ENCODE results near the gene CLDN1. TPM values are rescaled to one million over a fixed set of nuclear protein-coding genes. Genes with fewer than 3 reads are reported as not detected.

Gene CLDN1
- polyA plus RNA-seq, 1 donor from 2014 or later = 1.3 TPM

DNA sequence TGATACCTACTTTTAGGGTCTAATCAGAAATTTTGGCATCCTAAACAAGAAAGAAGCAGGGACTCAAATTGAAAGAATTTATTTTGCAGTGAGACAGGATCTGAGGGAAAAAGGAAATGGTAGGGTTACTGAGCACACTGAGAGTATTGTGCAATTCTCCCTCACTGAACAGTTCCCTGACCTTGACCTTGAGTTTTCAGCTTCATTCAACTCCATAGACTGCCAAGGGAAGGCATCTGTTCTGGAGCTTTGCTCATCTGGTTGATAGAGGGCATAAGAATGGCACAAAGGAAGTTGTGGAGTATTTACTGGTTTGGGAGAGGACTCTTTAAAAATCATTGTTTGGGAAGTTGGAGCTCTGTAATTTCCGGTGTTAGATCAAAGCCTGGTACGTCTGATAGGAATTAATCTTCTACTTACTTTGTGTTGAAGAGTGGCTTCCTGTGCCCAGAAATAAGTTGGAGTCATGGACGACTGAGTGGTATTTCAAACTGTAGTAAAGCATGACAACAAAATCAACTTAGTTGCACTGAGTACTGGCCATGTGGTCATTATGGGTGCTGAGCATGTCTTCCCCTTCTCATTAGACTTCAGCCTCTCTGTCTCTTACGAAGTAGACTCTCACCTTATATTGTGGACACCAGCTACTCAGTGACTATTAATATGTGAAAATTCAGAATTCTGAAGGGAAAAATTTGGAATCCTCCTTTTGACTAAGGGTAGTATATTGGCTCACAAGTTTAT lies 40.8 kb downstream of the CLDN1 start:
- Histone ChIP-seq H2AFZ (ENCODE audit: low read depth, low read length) (no peak overlapping the region), H3K27ac (ENCODE audit: low read length) (no peak overlapping the region), H3K4me2 (ENCODE audit: low read length) (no peak overlapping the region), H3K36me3 (ENCODE audit: insufficient read depth, low read length) (no peaks in the 10 kb centered on the region), H3F3A (ENCODE audit: insufficient read depth, low read length, poor library complexity, severe bottlenecking) (peaks cover 3% of the 10 kb centered on the region), H3K27me3 (ENCODE audit: insufficient read depth, low read depth, low read length) (no peaks in the 10 kb centered on the region), H3K9me3 (ENCODE audit: low read length) (no peaks in the 10 kb centered on the region), H3K4me3 (ENCODE audit: low read length) (no peak overlapping the region), H3K9ac (ENCODE audit: low read length) (no peak overlapping the region), H3K79me2 (replicated peaks; ENCODE audit: insufficient read depth, low read length) (no peaks in the 10 kb centered on the region), H4K20me1 (ENCODE audit: insufficient read depth) (no peaks in the 10 kb centered on the region), H3K9me2 (ENCODE audit: insufficient read depth, low read length) (no peaks in the 10 kb centered on the region)
- TF ChIP-seq RAD21 (conservative IDR thresholded peaks at IDR 0.05) (no peak), POLR2AphosphoS5 (IDR thresholded peaks at IDR 0.05) (no peak), SMC3 (conservative IDR thresholded peaks at IDR 0.05; ENCODE audit: poor library complexity) (no peak), EZH2 (IDR thresholded peaks at IDR 0.05; ENCODE audit: borderline replicate concordance, insufficient read depth, low read length, poor library complexity, severe bottlenecking) (no peak), MXI1 (conservative IDR thresholded peaks at IDR 0.05; ENCODE audit: poor library complexity, severe bottlenecking) (no peak)
- TF ChIP-seq, protein P1, sequence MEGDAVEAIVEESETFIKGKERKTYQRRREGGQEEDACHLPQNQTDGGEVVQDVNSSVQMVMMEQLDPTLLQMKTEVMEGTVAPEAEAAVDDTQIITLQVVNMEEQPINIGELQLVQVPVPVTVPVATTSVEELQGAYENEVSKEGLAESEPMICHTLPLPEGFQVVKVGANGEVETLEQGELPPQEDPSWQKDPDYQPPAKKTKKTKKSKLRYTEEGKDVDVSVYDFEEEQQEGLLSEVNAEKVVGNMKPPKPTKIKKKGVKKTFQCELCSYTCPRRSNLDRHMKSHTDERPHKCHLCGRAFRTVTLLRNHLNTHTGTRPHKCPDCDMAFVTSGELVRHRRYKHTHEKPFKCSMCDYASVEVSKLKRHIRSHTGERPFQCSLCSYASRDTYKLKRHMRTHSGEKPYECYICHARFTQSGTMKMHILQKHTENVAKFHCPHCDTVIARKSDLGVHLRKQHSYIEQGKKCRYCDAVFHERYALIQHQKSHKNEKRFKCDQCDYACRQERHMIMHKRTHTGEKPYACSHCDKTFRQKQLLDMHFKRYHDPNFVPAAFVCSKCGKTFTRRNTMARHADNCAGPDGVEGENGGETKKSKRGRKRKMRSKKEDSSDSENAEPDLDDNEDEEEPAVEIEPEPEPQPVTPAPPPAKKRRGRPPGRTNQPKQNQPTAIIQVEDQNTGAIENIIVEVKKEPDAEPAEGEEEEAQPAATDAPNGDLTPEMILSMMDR (IDR thresholded peaks at IDR 0.05; ENCODE audit: poor library complexity, severe bottlenecking) = no peak

DNA sequence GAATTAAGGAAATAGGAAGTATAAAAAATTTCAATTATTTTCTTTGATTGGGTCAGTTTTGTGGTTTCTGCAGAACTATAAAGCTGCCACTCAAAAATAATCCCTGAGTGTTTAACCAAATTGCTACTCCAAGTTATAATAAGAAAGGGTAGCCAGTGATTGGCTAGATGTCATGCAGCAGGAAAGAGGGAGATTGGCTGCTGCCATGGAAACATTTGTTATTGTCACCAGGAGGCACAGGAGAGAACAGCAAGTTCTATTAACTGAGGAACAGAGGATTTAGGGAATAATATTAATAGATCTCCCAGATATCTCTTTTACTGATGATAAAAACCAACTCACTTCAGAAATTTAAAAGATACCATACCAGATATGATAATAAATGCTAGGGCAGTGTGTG lies 42.6 kb downstream of the CLDN1 start:
- H2AFZ ChIP-seq (ENCODE audit: low read depth, low read length) = no peak overlapping the region
- no peaks in the 10 kb centered on the region for H3K36me3 ChIP-seq (ENCODE audit: insufficient read depth, low read length)
- no peak overlapping the region for H3K4me3 ChIP-seq (ENCODE audit: low read length)
- H3K9me3 ChIP-seq (ENCODE audit: low read length) = no peaks in the 10 kb centered on the region
- no peak overlapping the region for H3K27ac ChIP-seq (ENCODE audit: low read length)
- no peaks in the 10 kb centered on the region for H3K79me2 ChIP-seq (replicated peaks; ENCODE audit: insufficient read depth, low read length)
- no peak overlapping the region for H3K4me2 ChIP-seq (ENCODE audit: low read length)
- H3F3A ChIP-seq (ENCODE audit: insufficient read depth, low read length, poor library complexity, severe bottlenecking) = peaks cover 3% of the 10 kb centered on the region
- no peaks in the 10 kb centered on the region for H3K9me2 ChIP-seq (ENCODE audit: insufficient read depth, low read length)
- no peak overlapping the region for H3K9ac ChIP-seq (ENCODE audit: low read length)
- H4K20me1 ChIP-seq (ENCODE audit: insufficient read depth) = no peaks in the 10 kb centered on the region
- TF ChIP-seq MXI1 (conservative IDR thresholded peaks at IDR 0.05; ENCODE audit: poor library complexity, severe bottlenecking) (no peak), EZH2 (IDR thresholded peaks at IDR 0.05; ENCODE audit: borderline replicate concordance, insufficient read depth, low read length, poor library complexity, severe bottlenecking) (no peak), EP300 (conservative IDR thresholded peaks at IDR 0.05; ENCODE audit: poor library complexity, severe bottlenecking) (no peak), SMC3 (conservative IDR thresholded peaks at IDR 0.05; ENCODE audit: poor library complexity) (no peak), RAD21 (conservative IDR thresholded peaks at IDR 0.05) (no peak), POLR2AphosphoS5 (IDR thresholded peaks at IDR 0.05) (no peak)
- TF ChIP-seq, protein P1 (IDR thresholded peaks at IDR 0.05; ENCODE audit: poor library complexity, severe bottlenecking) = no peak
- no peaks in the 10 kb centered on the region for H3K27me3 ChIP-seq (ENCODE audit: insufficient read depth, low read depth, low read length)

DNA sequence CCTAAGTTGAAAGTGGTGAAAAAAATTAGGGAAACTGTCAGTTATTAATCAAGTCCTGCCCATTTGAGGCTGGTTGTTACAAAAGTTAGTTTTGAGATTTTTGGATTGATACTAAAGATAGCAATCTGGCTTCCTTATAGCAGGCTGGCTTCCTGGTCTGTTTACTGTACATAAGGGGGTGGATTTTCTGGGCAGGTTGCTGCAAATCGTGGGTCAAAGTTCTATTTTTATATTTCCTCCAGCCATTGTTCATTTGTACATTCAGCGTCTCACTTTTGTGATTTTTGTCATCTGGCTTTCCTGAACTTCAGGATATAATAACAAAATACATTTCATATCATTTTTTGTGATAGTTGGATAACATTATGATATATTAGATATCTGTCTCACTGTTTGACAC lies 49.5 kb downstream of the CLDN1 start:
- no peaks in the 10 kb centered on the region for H3F3A ChIP-seq (ENCODE audit: insufficient read depth, low read length, poor library complexity, severe bottlenecking)
- no peak overlapping the region for H3K27ac ChIP-seq (ENCODE audit: low read length)

More for the DNA sequence above, 49.5 kb downstream of the CLDN1 start:
- no peaks in the 10 kb centered on the region for H3K36me3 ChIP-seq (ENCODE audit: insufficient read depth, low read length)
- H3K4me2 ChIP-seq (ENCODE audit: low read length) = no peak overlapping the region
- H3K79me2 ChIP-seq (replicated peaks; ENCODE audit: insufficient read depth, low read length) = no peaks in the 10 kb centered on the region
- no peak for TF ChIP-seq POLR2AphosphoS5 (IDR thresholded peaks at IDR 0.05)
- TF ChIP-seq EP300 (conservative IDR thresholded peaks at IDR 0.05; ENCODE audit: poor library complexity, severe bottlenecking) = no peak
- TF ChIP-seq, protein P2, sequence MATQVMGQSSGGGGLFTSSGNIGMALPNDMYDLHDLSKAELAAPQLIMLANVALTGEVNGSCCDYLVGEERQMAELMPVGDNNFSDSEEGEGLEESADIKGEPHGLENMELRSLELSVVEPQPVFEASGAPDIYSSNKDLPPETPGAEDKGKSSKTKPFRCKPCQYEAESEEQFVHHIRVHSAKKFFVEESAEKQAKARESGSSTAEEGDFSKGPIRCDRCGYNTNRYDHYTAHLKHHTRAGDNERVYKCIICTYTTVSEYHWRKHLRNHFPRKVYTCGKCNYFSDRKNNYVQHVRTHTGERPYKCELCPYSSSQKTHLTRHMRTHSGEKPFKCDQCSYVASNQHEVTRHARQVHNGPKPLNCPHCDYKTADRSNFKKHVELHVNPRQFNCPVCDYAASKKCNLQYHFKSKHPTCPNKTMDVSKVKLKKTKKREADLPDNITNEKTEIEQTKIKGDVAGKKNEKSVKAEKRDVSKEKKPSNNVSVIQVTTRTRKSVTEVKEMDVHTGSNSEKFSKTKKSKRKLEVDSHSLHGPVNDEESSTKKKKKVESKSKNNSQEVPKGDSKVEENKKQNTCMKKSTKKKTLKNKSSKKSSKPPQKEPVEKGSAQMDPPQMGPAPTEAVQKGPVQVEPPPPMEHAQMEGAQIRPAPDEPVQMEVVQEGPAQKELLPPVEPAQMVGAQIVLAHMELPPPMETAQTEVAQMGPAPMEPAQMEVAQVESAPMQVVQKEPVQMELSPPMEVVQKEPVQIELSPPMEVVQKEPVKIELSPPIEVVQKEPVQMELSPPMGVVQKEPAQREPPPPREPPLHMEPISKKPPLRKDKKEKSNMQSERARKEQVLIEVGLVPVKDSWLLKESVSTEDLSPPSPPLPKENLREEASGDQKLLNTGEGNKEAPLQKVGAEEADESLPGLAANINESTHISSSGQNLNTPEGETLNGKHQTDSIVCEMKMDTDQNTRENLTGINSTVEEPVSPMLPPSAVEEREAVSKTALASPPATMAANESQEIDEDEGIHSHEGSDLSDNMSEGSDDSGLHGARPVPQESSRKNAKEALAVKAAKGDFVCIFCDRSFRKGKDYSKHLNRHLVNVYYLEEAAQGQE (IDR thresholded peaks at IDR 0.05; ENCODE audit: borderline replicate concordance) = no peak
- TF ChIP-seq EZH2 (IDR thresholded peaks at IDR 0.05; ENCODE audit: borderline replicate concordance, insufficient read depth, low read length, poor library complexity, severe bottlenecking) = no peak
- no peak for TF ChIP-seq RAD21 (conservative IDR thresholded peaks at IDR 0.05)
- TF ChIP-seq, protein P1 (IDR thresholded peaks at IDR 0.05; ENCODE audit: poor library complexity, severe bottlenecking) = no peak
- TF ChIP-seq SMC3 (conservative IDR thresholded peaks at IDR 0.05; ENCODE audit: poor library complexity) = no peak
- TF ChIP-seq TAF1 (IDR thresholded peaks at IDR 0.05; ENCODE audit: low read depth) = no peak
- TF ChIP-seq MXI1 (conservative IDR thresholded peaks at IDR 0.05; ENCODE audit: poor library complexity, severe bottlenecking) = no peak
- H2AFZ ChIP-seq (ENCODE audit: low read depth, low read length) = no peak overlapping the region
- no peaks in the 10 kb centered on the region for H3K27me3 ChIP-seq (ENCODE audit: insufficient read depth, low read depth, low read length)
- no peaks in the 10 kb centered on the region for H3K9me2 ChIP-seq (ENCODE audit: insufficient read depth, low read length)
- no peak overlapping the region for H3K4me3 ChIP-seq (ENCODE audit: low read length)
- H4K20me1 ChIP-seq (ENCODE audit: insufficient read depth) = no peaks in the 10 kb centered on the region
- H3K9ac ChIP-seq (ENCODE audit: low read length) = no peak overlapping the region
- H3K9me3 ChIP-seq (ENCODE audit: low read length) = no peaks in the 10 kb centered on the region
